Neural progenitor cell (in vitro differentiated cells): ENCODE results near the gene RAE1.

Experiments
- CTCF ChIP-seq: fragments of 200-600 bp; sonication (generic); IDR thresholded peaks from 2 replicates; pipeline ENCODE4 v1.5.1; 2017; ENCODE audit warnings: antibody characterized with exemption, mild to moderate bottlenecking
- EZH2 ChIP-seq: fragments of 200-600 bp; sonication (generic); IDR thresholded peaks from 2 replicates; pipeline ENCODE4 v1.6.1; 2017; ENCODE audit warnings: antibody characterized with exemption, mild to moderate bottlenecking, moderate library complexity

DNA sequence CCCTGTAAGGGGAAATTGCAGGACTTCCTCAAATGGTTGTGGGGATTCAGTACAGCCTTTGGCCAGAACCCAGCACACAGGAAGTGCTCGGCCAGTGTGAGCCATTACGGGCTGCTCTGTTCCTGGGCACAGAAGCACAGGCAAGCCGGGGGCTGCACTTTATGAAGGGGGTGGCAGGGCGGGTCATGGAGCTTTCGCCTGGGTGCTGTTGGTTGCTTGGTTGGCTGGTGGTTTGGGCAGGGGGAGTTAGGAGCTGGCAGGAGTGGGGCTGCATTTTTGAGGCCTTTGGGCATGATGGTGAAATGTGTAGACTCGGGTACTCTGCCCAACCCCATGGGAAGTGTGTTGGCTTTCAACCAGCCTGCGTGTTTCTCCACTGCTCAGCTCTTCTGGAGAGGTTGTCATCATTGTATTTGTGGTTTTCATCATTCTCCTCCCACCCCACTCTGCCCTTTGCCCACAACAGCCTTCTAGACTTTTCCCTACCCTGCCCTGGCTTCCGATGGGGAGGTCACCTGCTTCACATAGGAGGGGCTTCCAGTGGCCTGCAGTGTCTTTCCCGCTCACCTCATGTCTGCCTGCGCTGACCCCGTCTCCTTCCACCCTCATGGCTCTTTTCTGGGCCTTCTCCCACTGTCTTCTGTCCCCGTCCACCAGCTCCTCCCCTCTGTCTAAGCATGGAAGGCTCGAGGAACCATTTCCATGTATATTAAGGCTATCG, 24.0 kb downstream of the RAE1 start:
- TF ChIP-seq CTCF (no peak), EZH2 (no peak)
